Choroid plexus epithelial cell (primary cell): ENCODE data around the gene IL6ST.

Experiments used
- DNase-seq: peaks from one replicate; pipeline ENCODE4 v3.0.0-alpha.2; 2010; ENCODE audit warnings: low read depth
- H3K4me3 ChIP-seq: 2 replicates; pipeline ENCODE4 v1.5.1; 2011; ENCODE audit warnings: low read depth, mild to moderate bottlenecking, control low read depth, low read length, moderate library complexity
- CTCF ChIP-seq: conservative IDR thresholded peaks from 2 replicates; pipeline ENCODE4 v1.5.1; 2011; ENCODE audit warnings: low read depth, mild to moderate bottlenecking, control low read depth, inconsistent platforms, low read length, moderate library complexity

IL6ST gene

GRCh38 chr5:55918087-55919035 is 76.4 kb downstream of the IL6ST start:
- H3K4me3 ChIP-seq: no peak overlapping the region
- DNase-seq: no peak
- TF ChIP-seq CTCF: no peak

GRCh38 chr5:55917402-55918086 is 77.2 kb downstream of the IL6ST start:
- no peak overlapping the region for H3K4me3 ChIP-seq
- no peak for DNase-seq
- no peak for TF ChIP-seq CTCF

- no peak for DNase-seq
- no peak overlapping the region for H3K4me3 ChIP-seq
- TF ChIP-seq CTCF: no peak
Measured at GRCh38 chr5:55916986-55917385, 77.8 kb downstream of the IL6ST start.

GRCh38 chr5:55915783-55916182 is 79.0 kb downstream of the IL6ST start:
- H3K4me3 ChIP-seq: no peak overlapping the region
- no peak for TF ChIP-seq CTCF
- no peak for DNase-seq

GRCh38 chr5:55914971-55915370 is 79.8 kb downstream of the IL6ST start:
- TF ChIP-seq CTCF: no peak

GRCh38 chr5:55913466-55914413 is 81.0 kb downstream of the IL6ST start:
- TF ChIP-seq CTCF: no peak
- H3K4me3 ChIP-seq: no peak overlapping the region
- no peak for DNase-seq

More at GRCh38 chr5:55914971-55915370, 79.8 kb downstream of the IL6ST start:
- H3K4me3 ChIP-seq: no peak overlapping the region
- no peak for DNase-seq
